Upper lobe of right lung (tissue), 1 donor: ENCODE results near the gene CYCS. TPM values are rescaled to one million over a fixed set of nuclear protein-coding genes. Genes with fewer than 3 reads are reported as not detected.

Source experiments
- ATAC-seq: fragments of 200-7000 bp; cut with Tn5 transposase; one replicate; pipeline ENCODE4 v1.9.1; 2020; ENCODE audit warnings: mild to moderate bottlenecking, moderate library complexity
- DNase-seq: peaks from one replicate; pipeline ENCODE4 v3.0.0-alpha.2; 2020
- H3K27ac ChIP-seq: fragments of 200-600 bp; one replicate; pipeline ENCODE4 v1.8.0; 2022
- H3K27me3 ChIP-seq: fragments of 200-600 bp; one replicate; pipeline ENCODE4 v1.8.0; 2022; ENCODE audit warnings: mild to moderate bottlenecking
- H3K36me3 ChIP-seq: fragments of 200-600 bp; one replicate; pipeline ENCODE4 v1.8.0; 2022
- H3K4me1 ChIP-seq: fragments of 200-600 bp; one replicate; pipeline ENCODE4 v1.8.0; 2022
- H3K4me3 ChIP-seq: fragments of 200-600 bp; one replicate; pipeline ENCODE4 v1.8.0; 2022; ENCODE audit warnings: mild to moderate bottlenecking
- H3K9me3 ChIP-seq: fragments of 200-600 bp; one replicate; pipeline ENCODE4 v1.8.0; 2022
- intact Hi-C: fragments of 100-400 bp; cut with DNase I; formaldehyde crosslinking; loops from one replicate; pipeline ENCODE4 v1.11.0; 2022
- total RNA-seq: library from RNA; stranded (reverse); fragmentation: NEBNext Ultra II Directional; extraction: Animal tissue kit (Norgen Biotek cat#: 25700); gene quantifications from one replicate; pipeline ENCODE4 v1.2.1, GENCODE V29; 2021
- TF ChIP-seq, protein P1 (sequence below): fragments of 200-600 bp; IDR thresholded peaks from one replicate; pipeline ENCODE4 v1.8.0; 2022; ENCODE audit warnings: antibody characterized with exemption
- donor health status: DM: no; HTN: yes; CAD: no; lungs with severe emphysema.

CYCS gene
- total RNA-seq, 1 donor from 2014 or later = 72.8 TPM

DNA sequence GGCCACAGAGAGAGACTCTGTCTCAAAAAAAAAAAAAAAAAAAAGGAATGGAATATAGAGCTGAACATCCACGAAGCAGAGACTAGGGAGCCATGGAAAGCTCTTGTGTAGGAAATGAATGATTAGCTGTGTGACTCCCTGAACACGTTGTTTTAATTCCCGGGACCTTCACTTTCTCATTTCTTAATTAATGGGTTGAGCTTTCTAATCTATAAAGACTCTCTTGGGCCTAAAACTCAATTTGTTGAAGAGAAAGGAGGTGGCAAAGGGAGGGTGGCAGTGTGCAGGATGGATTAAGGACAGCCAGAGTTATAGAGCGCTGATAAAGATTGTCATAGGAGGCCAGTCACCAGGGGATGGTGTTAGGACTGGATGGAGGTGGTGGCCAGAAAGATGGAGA is 48.0 kb downstream of the CYCS start:
- no peak overlapping the region for H3K27ac ChIP-seq
- TF ChIP-seq, protein P1, sequence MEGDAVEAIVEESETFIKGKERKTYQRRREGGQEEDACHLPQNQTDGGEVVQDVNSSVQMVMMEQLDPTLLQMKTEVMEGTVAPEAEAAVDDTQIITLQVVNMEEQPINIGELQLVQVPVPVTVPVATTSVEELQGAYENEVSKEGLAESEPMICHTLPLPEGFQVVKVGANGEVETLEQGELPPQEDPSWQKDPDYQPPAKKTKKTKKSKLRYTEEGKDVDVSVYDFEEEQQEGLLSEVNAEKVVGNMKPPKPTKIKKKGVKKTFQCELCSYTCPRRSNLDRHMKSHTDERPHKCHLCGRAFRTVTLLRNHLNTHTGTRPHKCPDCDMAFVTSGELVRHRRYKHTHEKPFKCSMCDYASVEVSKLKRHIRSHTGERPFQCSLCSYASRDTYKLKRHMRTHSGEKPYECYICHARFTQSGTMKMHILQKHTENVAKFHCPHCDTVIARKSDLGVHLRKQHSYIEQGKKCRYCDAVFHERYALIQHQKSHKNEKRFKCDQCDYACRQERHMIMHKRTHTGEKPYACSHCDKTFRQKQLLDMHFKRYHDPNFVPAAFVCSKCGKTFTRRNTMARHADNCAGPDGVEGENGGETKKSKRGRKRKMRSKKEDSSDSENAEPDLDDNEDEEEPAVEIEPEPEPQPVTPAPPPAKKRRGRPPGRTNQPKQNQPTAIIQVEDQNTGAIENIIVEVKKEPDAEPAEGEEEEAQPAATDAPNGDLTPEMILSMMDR = no peak
- no peaks in the 10 kb centered on the region for H3K9me3 ChIP-seq
- H3K27me3 ChIP-seq = no peaks in the 10 kb centered on the region
- ATAC-seq = no peak
- H3K36me3 ChIP-seq = no peaks in the 10 kb centered on the region
- H3K4me3 ChIP-seq = no peak overlapping the region
- intact Hi-C loops = no loop called here
- no peaks in the 10 kb centered on the region for H3K4me1 ChIP-seq
- DNase-seq = no peak

DNA sequence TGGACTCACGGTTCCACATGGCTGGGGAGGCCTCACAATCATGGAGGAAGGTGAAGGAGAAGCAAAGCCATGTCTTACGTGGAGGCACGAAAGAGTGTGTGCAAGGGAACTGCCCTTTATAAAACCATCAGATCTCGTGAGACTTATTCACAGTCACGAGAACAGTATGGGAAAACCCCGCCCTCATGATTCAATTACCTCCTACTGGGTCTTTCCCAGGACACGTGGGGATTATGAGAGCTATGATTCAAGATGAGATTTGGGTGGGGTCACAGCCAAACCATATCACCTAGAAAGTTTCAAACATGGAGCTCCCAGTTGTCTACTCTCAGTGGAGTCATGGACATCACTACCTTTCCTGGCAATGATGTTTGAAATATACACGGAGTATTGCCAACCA is 49.6 kb downstream of the CYCS start:
- no peak for DNase-seq
- no peaks in the 10 kb centered on the region for H3K27me3 ChIP-seq
- H3K36me3 ChIP-seq = no peaks in the 10 kb centered on the region
- H3K27ac ChIP-seq = no peak overlapping the region
- TF ChIP-seq, protein P1 = no peak
- intact Hi-C loops = no loop called here
- H3K4me3 ChIP-seq = no peak overlapping the region
- ATAC-seq = no peak
- no peaks in the 10 kb centered on the region for H3K9me3 ChIP-seq
- H3K4me1 ChIP-seq = no peaks in the 10 kb centered on the region

DNA sequence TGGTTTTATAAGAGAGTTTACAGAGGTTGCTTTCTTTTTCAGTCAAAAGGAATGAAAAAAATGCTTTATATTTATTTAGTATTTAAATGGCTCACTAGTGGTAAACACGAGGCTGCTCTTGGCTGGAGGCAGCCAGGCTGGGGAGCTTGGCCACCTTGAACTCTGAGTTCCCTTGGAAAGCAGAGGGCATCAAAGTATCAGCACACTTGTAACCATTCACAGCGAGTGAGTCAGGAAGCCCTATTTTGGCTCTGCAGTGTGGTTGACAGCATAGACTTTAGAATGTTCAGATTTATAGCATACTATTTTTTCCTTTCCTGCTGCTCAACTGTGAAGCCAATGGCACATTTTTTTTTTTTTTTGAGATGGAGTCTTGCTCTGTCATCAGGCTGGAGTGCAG is 51.6 kb downstream of the CYCS start:
- Histone ChIP-seq H3K4me3 (no peak overlapping the region), H3K27me3 (no peaks in the 10 kb centered on the region), H3K4me1 (no peaks in the 10 kb centered on the region), H3K9me3 (no peaks in the 10 kb centered on the region), H3K27ac (no peak overlapping the region), H3K36me3 (no peaks in the 10 kb centered on the region)
- DNase-seq (no peak), ATAC-seq (peak; percentile 69)
- TF ChIP-seq, protein P1 = no peak
- intact Hi-C loops = no loop called here

Other genes starting within 250 kb of the CYCS start
- 23.7 TPM for gene OSBPL3, start 145.1 kb downstream of the CYCS start, total RNA-seq
- gene NPVF, start 103.2 kb upstream of the CYCS start, total RNA-seq = not detected